CD4-positive, alpha-beta T cell (primary cell): ENCODE results near the gene DIAPH1. TPM values are rescaled to one million over a fixed set of nuclear protein-coding genes. Genes with fewer than 3 reads are reported as not detected.

ENCODE experiments used
- ATAC-seq: fragments of 200-7000 bp; cut with Tn5 transposase; one replicate; pipeline ENCODE4 v1.10.0; 2022; ENCODE audit warnings: mild to moderate bottlenecking; ENCODE audit not compliant: poor library complexity
- CTCF ChIA-PET: fragments of 350-600 bp; sonication (Branson Sonifier 250); formaldehyde crosslinking; loops from one replicate; lab custom pipeline; 2021; ENCODE audit warnings: antibody characterized with exemption, inconsistent platforms; lab: Charles Lee
- POLR2A ChIA-PET: fragments of 350-600 bp; sonication (Branson Sonifier 250); formaldehyde crosslinking; loops from one replicate; lab custom pipeline; 2021; ENCODE audit warnings: antibody characterized with exemption, inconsistent platforms; lab: Charles Lee
- DNase-seq, 14 experiments: peaks; one replicate each; pipeline ENCODE4 v3.0.0-alpha.2; 2013 to 2020; ENCODE audit warnings: mixed read lengths in 2 of 14
- H3K27ac ChIP-seq, 2 donors: one replicate each; pipeline versions ENCODE4 v1.5.1 to v1.7.0; 2013; ENCODE audit warnings: low read length in 2 of 2, low read depth in 1 of 2, mild to moderate bottlenecking in 1 of 2
- H3K27me3 ChIP-seq, 2 experiments: 1 replicate in 1 of 2; 2 replicates in 1 of 2; pipeline versions ENCODE4 v1.6.1 to v1.7.0; 2013; ENCODE audit warnings: low read length in 2 of 2, control low read depth in 1 of 2, mild to moderate bottlenecking in 1 of 2, moderate library complexity in 1 of 2; ENCODE audit not compliant: insufficient read depth in 2 of 2, control insufficient read depth in 1 of 2
- H3K36me3 ChIP-seq: one replicate; pipeline ENCODE4 v1.6.1; 2013; ENCODE audit warnings: low read length, control low read depth; ENCODE audit not compliant: insufficient read depth
- H3K4me1 ChIP-seq: one replicate; pipeline ENCODE4 v1.6.1; 2013; ENCODE audit warnings: low read length, control low read depth; ENCODE audit not compliant: insufficient read depth
- H3K4me3 ChIP-seq: one replicate; pipeline ENCODE4 v1.5.1; 2013; ENCODE audit warnings: mild to moderate bottlenecking, low read length, moderate library complexity
- H3K9me3 ChIP-seq, 2 experiments: 1 replicate in 1 of 2; 2 replicates in 1 of 2; pipeline versions ENCODE4 v1.6.1 to v1.7.0; 2013; ENCODE audit warnings: low read length in 2 of 2, mild to moderate bottlenecking in 2 of 2, control low read depth in 1 of 2, moderate library complexity in 1 of 2; ENCODE audit not compliant: control insufficient read depth in 1 of 2, insufficient read depth in 1 of 2
- H3K27ac Mint-ChIP-seq: one replicate; pipeline ENCODE4 v1.8.0; 2020; ENCODE audit warnings: mixed read lengths
- H3K27me3 Mint-ChIP-seq: one replicate; pipeline ENCODE4 v1.8.0; 2021; ENCODE audit warnings: mixed read lengths
- H3K36me3 Mint-ChIP-seq: one replicate; pipeline ENCODE4 v1.8.0; 2021; ENCODE audit warnings: low read depth, mixed read lengths
- H3K4me1 Mint-ChIP-seq: one replicate; pipeline ENCODE4 v1.8.0; 2021; ENCODE audit warnings: low read depth, mixed read lengths
- H3K4me3 Mint-ChIP-seq: one replicate; pipeline ENCODE4 v1.8.0; 2020; ENCODE audit warnings: mild to moderate bottlenecking, mixed read lengths
- H3K9me3 Mint-ChIP-seq: one replicate; pipeline ENCODE4 v1.8.0; 2020; ENCODE audit warnings: mixed read lengths
- CTCF ChIP-seq: fragments of 200-600 bp; IDR thresholded peaks from one replicate; pipeline ENCODE4 v1.8.0; 2022; ENCODE audit warnings: antibody characterized with exemption, mild to moderate bottlenecking
- intact Hi-C, 2 experiments: fragments of 100-400 bp; cut with DNase I in 1 of 2; cut with micrococcal nuclease in 1 of 2; formaldehyde crosslinking; loops; one replicate each; pipeline versions ENCODE4 v1.15.1 to v1.9.0; 2023 to 2025; cut with DNase I, micrococcal nuclease
- total RNA-seq, 174 experiments: library from RNA in 2 of 174; stranded (reverse) in 2 of 174; gene quantifications; one replicate each; pipeline ENCODE4 v1.2.3 and lab custom pipeline; 2021 to 2026

Gene DIAPH1
- total RNA-seq, 2 experiments from 2014 or later, result 159 to 161 TPM

- Mint-ChIP-seq H3K27ac (no peak within 1 kb of the TSS), H3K27me3 (peaks cover 93% of the 10 kb centered on the region), H3K4me3 (no peak within 1 kb of the TSS), H3K36me3 (no peaks in the 10 kb centered on the region), H3K4me1 (peaks cover 16% of the 10 kb centered on the region), H3K9me3 (no peaks in the 10 kb centered on the region)
- TF ChIP-seq CTCF, result no peak
- H3K4me3 ChIP-seq, result no peak within 1 kb of the TSS
- H3K4me1 ChIP-seq, result peaks cover 33% of the 10 kb centered on the region
- peaks cover 82 to 100% of the 10 kb centered on the region in 2 experiments for H3K27me3 ChIP-seq
- ChIA-PET CTCF (no interaction called here), POLR2A (no interaction called here)
- no peak for DNase-seq
- H3K9me3 ChIP-seq, result peaks cover 0 to 34% of the 10 kb centered on the region in 2 experiments
- intact Hi-C loops, result no loop called here
- no peaks in the 10 kb centered on the region for H3K36me3 ChIP-seq
- no peak within 1 kb of the TSS for H3K27ac ChIP-seq
- no peak for ATAC-seq
These were observed 129.9 kb downstream of the DIAPH1 start, which contains the start of gene PCDHGC5 for GRCh38 chr5:141488591-141489561. TSS of gene PCDHGC5 (plus strand) at chr5:141489081. CDS start at chr5:141489241, 160 bp downstream.

- peaks cover 0 to 32% of the 10 kb centered on the region in 2 experiments for H3K9me3 ChIP-seq
- no peak for ATAC-seq
- no peak for DNase-seq
- no peaks in the 10 kb centered on the region for H3K36me3 Mint-ChIP-seq
- no peak overlapping the region for H3K4me3 Mint-ChIP-seq
- H3K36me3 ChIP-seq, result no peaks in the 10 kb centered on the region
- H3K4me1 Mint-ChIP-seq, result peaks cover 16% of the 10 kb centered on the region
- intact Hi-C loops, result no loop called here
- no peak overlapping the region for H3K27ac Mint-ChIP-seq
- ChIA-PET POLR2A (no interaction called here), CTCF (no interaction called here)
- no peaks in the 10 kb centered on the region for H3K9me3 Mint-ChIP-seq
- TF ChIP-seq CTCF, result no peak
- no peak overlapping the region for H3K4me3 ChIP-seq
- H3K27me3 Mint-ChIP-seq, result peaks cover 96% of the 10 kb centered on the region
- H3K4me1 ChIP-seq, result peaks cover 25% of the 10 kb centered on the region
- H3K27me3 ChIP-seq, result peaks cover 79 to 90% of the 10 kb centered on the region in 2 experiments
- H3K27ac ChIP-seq, result no peak overlapping the region
These were observed 131.7 kb downstream of the DIAPH1 start for GRCh38 chr5:141487131-141487530.

GRCh38 chr5:141486091-141486490, 132.7 kb downstream of the DIAPH1 start:
- H3K4me3 Mint-ChIP-seq, result no peak overlapping the region
- DNase-seq (no peak), ATAC-seq (no peak)
- no peak overlapping the region for H3K27ac ChIP-seq
- no peaks in the 10 kb centered on the region for H3K9me3 Mint-ChIP-seq
- no peak overlapping the region for H3K27ac Mint-ChIP-seq
- TF ChIP-seq CTCF, result no peak
- peaks cover 13% of the 10 kb centered on the region for H3K4me1 Mint-ChIP-seq
- ChIA-PET POLR2A (interaction anchor here (0.6 kb wide), 1 partner anchor 27 kb away, joined by 3 read pairs; no protein-coding TSS in a partner anchor), CTCF (no interaction called here)
- H3K4me1 ChIP-seq, result peaks cover 15% of the 10 kb centered on the region
- no peaks in the 10 kb centered on the region for H3K36me3 Mint-ChIP-seq
- intact Hi-C loops, result no loop called here
- peaks cover 69 to 83% of the 10 kb centered on the region in 2 experiments for H3K27me3 ChIP-seq
- no peak overlapping the region for H3K4me3 ChIP-seq
- H3K27me3 Mint-ChIP-seq, result peaks cover 96% of the 10 kb centered on the region
- no peaks in the 10 kb centered on the region for H3K36me3 ChIP-seq
- peaks cover 0 to 26% of the 10 kb centered on the region in 2 experiments for H3K9me3 ChIP-seq
